Measurements from ENCODE around the gene TERT. TPM values are rescaled to one million over a fixed set of nuclear protein-coding genes. Genes with fewer than 3 reads are reported as not detected.

The TERT gene
- total and polyA plus RNA-seq, 2 of the 13 experiments (the other 11 are each of a cell fraction or from before 2014, with no cell fraction given) = 4.3 to 5.9 TPM

DNA sequence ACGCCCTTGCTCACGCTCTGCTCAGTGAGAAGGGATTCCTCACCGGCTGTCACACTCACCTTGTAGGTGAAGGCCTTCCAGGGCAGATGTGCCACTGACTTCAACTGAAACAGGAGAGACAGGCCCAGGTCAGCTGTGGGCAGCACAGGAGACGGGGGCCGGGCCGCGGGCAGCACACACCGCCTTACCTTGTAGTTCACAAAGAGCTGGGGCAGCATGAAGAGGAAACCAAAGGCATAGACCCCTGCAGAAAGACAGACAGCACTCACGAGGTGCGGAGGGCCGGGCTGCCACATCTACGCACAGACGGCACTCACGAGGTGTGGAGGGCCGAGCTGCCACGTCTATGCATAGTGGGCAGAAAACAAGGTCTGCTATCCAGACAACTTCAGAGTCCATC is 26.7 kb upstream of the TERT start:
- in situ Hi-C loops (cut with HindIII; ENCODE audit: extremely low pct_ligation_motif_present, low pct_unique_long_range_greater_than_20kb) (no loop called here), intact Hi-C loops (cut with micrococcal nuclease; ENCODE audit: unreplicated experiment) (no loop called here)
- TF ChIP-seq FOXA1 (IDR thresholded peaks at IDR 0.05) (no peak), FOXA1 (CRISPR knock-in tag; IDR thresholded peaks at IDR 0.05) (no peak), STAT6 (CRISPR knock-in tag; IDR thresholded peaks at IDR 0.05; ENCODE audit: borderline replicate concordance) (no peak), ZNF333 (CRISPR knock-in tag; IDR thresholded peaks at IDR 0.05; ENCODE audit: borderline replicate concordance) (no peak), NR1H2 (CRISPR knock-in tag; IDR thresholded peaks at IDR 0.05; ENCODE audit: borderline replicate concordance, low read depth) (no peak), TOE1 (CRISPR knock-in tag; IDR thresholded peaks at IDR 0.05) (no peak), ZFP62 (CRISPR knock-in tag; IDR thresholded peaks at IDR 0.05) (no peak), KLF13 (CRISPR knock-in tag; IDR thresholded peaks at IDR 0.05) (no peak), ASH2L (IDR thresholded peaks at IDR 0.05; ENCODE audit: insufficient read length, low read depth, low read length) (no peak), CBFB (CRISPR knock-in tag; IDR thresholded peaks at IDR 0.05) (no peak), TSC22D2 (CRISPR knock-in tag; IDR thresholded peaks at IDR 0.05; ENCODE audit: borderline replicate concordance) (no peak), ZNF776 (CRISPR knock-in tag; IDR thresholded peaks at IDR 0.05) (no peak), CERS6 (CRISPR knock-in tag; IDR thresholded peaks at IDR 0.05) (no peak), THAP7 (CRISPR knock-in tag; IDR thresholded peaks at IDR 0.05) (no peak), BRD4 (CRISPR knock-in tag; IDR thresholded peaks at IDR 0.05) (no peak), ZNF564 (CRISPR knock-in tag; IDR thresholded peaks at IDR 0.05) (no peak), NR2C2 (CRISPR knock-in tag; IDR thresholded peaks at IDR 0.05; ENCODE audit: borderline replicate concordance) (no peak)
- TF ChIP-seq, protein P1, sequence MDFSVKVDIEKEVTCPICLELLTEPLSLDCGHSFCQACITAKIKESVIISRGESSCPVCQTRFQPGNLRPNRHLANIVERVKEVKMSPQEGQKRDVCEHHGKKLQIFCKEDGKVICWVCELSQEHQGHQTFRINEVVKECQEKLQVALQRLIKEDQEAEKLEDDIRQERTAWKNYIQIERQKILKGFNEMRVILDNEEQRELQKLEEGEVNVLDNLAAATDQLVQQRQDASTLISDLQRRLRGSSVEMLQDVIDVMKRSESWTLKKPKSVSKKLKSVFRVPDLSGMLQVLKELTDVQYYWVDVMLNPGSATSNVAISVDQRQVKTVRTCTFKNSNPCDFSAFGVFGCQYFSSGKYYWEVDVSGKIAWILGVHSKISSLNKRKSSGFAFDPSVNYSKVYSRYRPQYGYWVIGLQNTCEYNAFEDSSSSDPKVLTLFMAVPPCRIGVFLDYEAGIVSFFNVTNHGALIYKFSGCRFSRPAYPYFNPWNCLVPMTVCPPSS (IDR thresholded peaks at IDR 0.05) = no peak
- no peak for DNase-seq (ENCODE audit: low spot score)
- H3K36me3 ChIP-seq (replicated peaks in 1 of 2; ENCODE audit: control insufficient read depth in 1 of 2, insufficient read depth in 2 of 2, low read length in 2 of 2) = peaks cover 34 to 60% of the 10 kb centered on the region in 2 experiments; a peak in 4 of 5 replicates
- no peak overlapping the region for H3K27ac ChIP-seq (ENCODE audit: extremely low read length, insufficient read depth, low read length)
- WGBS (ENCODE audit: low lambda C conversion rate) = 96% methylated on average over 16 of the region's 16 CpGs
- ChIA-PET CTCF (ENCODE audit: low intra/inter-chr PET ratio, low total read pairs) (no interaction called here), POLR2A (no interaction called here)
- H3K9ac ChIP-seq (ENCODE audit: insufficient read depth, low read depth, low read length) = no peak overlapping the region
- no peaks in the 10 kb centered on the region for H3K79me2 ChIP-seq (ENCODE audit: insufficient read depth, low read length)
- H4K20me1 ChIP-seq (ENCODE audit: insufficient read depth, low read length) = peaks cover 6% of the 10 kb centered on the region
- H3K4me2 ChIP-seq (ENCODE audit: low read depth, low read length) = no peak overlapping the region
- H3K27me3 ChIP-seq (ENCODE audit: control insufficient read depth in 1 of 2, insufficient read depth in 2 of 2, low read length in 2 of 2) = no peaks in the 10 kb centered on the region
- BruUV-seq (replicated peaks) = no TSS peak
- peaks cover 11% of the 10 kb centered on the region for H3K4me1 ChIP-seq (ENCODE audit: insufficient read depth, low read length)
- H3K9me3 ChIP-seq (ENCODE audit: low read length) = no peaks in the 10 kb centered on the region
- FAIRE-seq = no peak
- ATAC-seq = no peak
- no peak overlapping the region for H2AFZ ChIP-seq (ENCODE audit: low read length)
- no peak overlapping the region for H3K4me3 ChIP-seq (replicated peaks in 1 of 3; ENCODE audit: insufficient read depth in 1 of 3, low read depth in 2 of 3, low read length in 3 of 3)

Data from HepG2 (cell line).